Measurements from ENCODE around the gene CCDC184. TPM values are rescaled to one million over a fixed set of nuclear protein-coding genes. Genes with fewer than 3 reads are reported as not detected.

The CCDC184 gene
- total RNA-seq, 1 experiment from 2014 or later = 1.4 TPM

DNA sequence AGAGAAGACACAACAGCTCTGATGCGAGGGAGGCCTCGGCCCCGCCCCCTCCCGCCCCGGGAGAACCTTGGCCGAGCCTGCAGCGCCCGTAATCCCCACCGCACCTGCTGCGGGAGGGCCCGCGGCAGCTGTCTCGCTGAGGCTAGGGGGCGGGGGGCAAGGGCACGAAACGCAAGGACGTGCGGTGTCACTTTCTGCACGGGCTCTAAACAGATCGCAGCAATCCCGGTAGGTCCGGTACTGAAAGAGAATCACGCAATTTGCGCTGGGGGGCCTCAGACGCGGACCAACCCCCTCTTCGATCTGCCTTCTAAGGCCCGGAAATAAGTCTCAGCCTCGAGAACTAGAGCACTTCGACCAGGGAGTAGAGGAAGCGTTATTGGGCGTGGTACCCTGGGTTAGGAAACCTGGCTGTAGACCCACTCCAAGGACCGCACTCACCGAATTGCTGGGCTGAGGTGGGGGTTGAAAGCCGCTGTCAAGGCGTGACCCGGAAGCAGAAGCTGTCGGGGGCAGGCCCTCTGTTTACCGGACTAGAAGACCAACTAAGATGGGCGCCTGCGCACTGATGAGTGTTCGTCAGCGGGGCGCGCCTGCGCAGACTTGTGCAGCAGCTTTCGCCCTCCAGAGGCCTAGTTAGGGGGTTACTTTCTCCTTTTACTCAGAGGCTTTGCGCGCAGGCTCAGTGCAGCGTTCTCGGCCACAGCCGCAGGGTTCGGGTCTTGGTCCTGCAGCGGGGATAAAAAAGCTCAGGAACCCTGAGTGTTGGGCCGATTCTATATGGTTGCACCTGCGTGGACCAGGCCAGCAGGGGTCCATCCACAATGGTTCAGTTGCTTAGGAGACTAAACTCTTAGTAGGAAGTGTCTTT is 26.2 kb upstream of the CCDC184 start, which contains the start of gene ASB8 (continued):
- TF ChIP-seq TEAD4 (CRISPR knock-in tag; IDR thresholded peaks at IDR 0.05) (no peak), TP53 (CRISPR knock-in tag; IDR thresholded peaks at IDR 0.05) (no peak), ZNF396 (CRISPR knock-in tag; IDR thresholded peaks at IDR 0.05; ENCODE audit: borderline replicate concordance) (no peak), FOXP4 (CRISPR knock-in tag; IDR thresholded peaks at IDR 0.05) (no peak), GABPB1 (CRISPR knock-in tag; IDR thresholded peaks at IDR 0.05) (peak; percentile 89), E2F5 (CRISPR knock-in tag; IDR thresholded peaks at IDR 0.05) (no peak), ZNF317 (CRISPR knock-in tag; IDR thresholded peaks at IDR 0.05; ENCODE audit: borderline replicate concordance, low read depth) (no peak), NFATC4 (CRISPR knock-in tag; IDR thresholded peaks at IDR 0.05) (no peak), FOXK1 (CRISPR knock-in tag; IDR thresholded peaks at IDR 0.05) (peak; percentile 98), RORB (CRISPR knock-in tag; IDR thresholded peaks at IDR 0.05) (no peak), ZBTB21 (CRISPR knock-in tag; IDR thresholded peaks at IDR 0.05; ENCODE audit: borderline replicate concordance) (no peak), ZSCAN18 (CRISPR knock-in tag; IDR thresholded peaks at IDR 0.05) (no peak), USF2 (CRISPR knock-in tag; IDR thresholded peaks at IDR 0.05) (no peak), SOX15 (CRISPR knock-in tag; IDR thresholded peaks at IDR 0.05) (no peak), MAX (CRISPR knock-in tag; IDR thresholded peaks at IDR 0.05) (peak; percentile 64), MYBL2 (CRISPR knock-in tag; IDR thresholded peaks at IDR 0.05) (no peak), JAZF1 (CRISPR knock-in tag; IDR thresholded peaks at IDR 0.05) (no peak), PRRX2 (CRISPR knock-in tag; IDR thresholded peaks at IDR 0.05) (no peak), ATF2 (CRISPR knock-in tag; IDR thresholded peaks at IDR 0.05; ENCODE audit: borderline replicate concordance, low read depth) (no peak), ZNF232 (CRISPR knock-in tag; IDR thresholded peaks at IDR 0.05) (no peak), CBFB (CRISPR knock-in tag; IDR thresholded peaks at IDR 0.05; ENCODE audit: low read depth) (no peak)
- TF ChIP-seq, protein P1, sequence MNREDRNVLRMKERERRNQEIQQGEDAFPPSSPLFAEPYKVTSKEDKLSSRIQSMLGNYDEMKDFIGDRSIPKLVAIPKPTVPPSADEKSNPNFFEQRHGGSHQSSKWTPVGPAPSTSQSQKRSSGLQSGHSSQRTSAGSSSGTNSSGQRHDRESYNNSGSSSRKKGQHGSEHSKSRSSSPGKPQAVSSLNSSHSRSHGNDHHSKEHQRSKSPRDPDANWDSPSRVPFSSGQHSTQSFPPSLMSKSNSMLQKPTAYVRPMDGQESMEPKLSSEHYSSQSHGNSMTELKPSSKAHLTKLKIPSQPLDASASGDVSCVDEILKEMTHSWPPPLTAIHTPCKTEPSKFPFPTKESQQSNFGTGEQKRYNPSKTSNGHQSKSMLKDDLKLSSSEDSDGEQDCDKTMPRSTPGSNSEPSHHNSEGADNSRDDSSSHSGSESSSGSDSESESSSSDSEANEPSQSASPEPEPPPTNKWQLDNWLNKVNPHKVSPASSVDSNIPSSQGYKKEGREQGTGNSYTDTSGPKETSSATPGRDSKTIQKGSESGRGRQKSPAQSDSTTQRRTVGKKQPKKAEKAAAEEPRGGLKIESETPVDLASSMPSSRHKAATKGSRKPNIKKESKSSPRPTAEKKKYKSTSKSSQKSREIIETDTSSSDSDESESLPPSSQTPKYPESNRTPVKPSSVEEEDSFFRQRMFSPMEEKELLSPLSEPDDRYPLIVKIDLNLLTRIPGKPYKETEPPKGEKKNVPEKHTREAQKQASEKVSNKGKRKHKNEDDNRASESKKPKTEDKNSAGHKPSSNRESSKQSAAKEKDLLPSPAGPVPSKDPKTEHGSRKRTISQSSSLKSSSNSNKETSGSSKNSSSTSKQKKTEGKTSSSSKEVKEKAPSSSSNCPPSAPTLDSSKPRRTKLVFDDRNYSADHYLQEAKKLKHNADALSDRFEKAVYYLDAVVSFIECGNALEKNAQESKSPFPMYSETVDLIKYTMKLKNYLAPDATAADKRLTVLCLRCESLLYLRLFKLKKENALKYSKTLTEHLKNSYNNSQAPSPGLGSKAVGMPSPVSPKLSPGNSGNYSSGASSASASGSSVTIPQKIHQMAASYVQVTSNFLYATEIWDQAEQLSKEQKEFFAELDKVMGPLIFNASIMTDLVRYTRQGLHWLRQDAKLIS (CRISPR knock-in tag; IDR thresholded peaks at IDR 0.05; ENCODE audit: borderline replicate concordance) = no peak
- TF ChIP-seq, protein P2, sequence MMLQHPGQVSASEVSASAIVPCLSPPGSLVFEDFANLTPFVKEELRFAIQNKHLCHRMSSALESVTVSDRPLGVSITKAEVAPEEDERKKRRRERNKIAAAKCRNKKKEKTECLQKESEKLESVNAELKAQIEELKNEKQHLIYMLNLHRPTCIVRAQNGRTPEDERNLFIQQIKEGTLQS (CRISPR knock-in tag; conservative IDR thresholded peaks at IDR 0.05) = no peak
- TF ChIP-seq, protein P3, sequence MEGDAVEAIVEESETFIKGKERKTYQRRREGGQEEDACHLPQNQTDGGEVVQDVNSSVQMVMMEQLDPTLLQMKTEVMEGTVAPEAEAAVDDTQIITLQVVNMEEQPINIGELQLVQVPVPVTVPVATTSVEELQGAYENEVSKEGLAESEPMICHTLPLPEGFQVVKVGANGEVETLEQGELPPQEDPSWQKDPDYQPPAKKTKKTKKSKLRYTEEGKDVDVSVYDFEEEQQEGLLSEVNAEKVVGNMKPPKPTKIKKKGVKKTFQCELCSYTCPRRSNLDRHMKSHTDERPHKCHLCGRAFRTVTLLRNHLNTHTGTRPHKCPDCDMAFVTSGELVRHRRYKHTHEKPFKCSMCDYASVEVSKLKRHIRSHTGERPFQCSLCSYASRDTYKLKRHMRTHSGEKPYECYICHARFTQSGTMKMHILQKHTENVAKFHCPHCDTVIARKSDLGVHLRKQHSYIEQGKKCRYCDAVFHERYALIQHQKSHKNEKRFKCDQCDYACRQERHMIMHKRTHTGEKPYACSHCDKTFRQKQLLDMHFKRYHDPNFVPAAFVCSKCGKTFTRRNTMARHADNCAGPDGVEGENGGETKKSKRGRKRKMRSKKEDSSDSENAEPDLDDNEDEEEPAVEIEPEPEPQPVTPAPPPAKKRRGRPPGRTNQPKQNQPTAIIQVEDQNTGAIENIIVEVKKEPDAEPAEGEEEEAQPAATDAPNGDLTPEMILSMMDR (IDR thresholded peaks at IDR 0.05) = no peak

Measured in WTC11 (cell line).